C4-2B (cell line): ENCODE data around the gene EFNA5.

Source experiments
- H3K27ac ChIP-seq: fragments of 450-650 bp; 2 replicates; pipeline ENCODE4 v1.5.1; 2017
- ZFX ChIP-seq: fragments of 450-650 bp; IDR thresholded peaks from 2 replicates; pipeline ENCODE4 v1.6.1; 2017
- TF ChIP-seq, protein P1 (sequence below): fragments of 450-650 bp; conservative IDR thresholded peaks from 2 replicates; pipeline ENCODE4 v1.5.1; 2017; ENCODE audit warnings: mild to moderate bottlenecking

EFNA5 gene

DNA sequence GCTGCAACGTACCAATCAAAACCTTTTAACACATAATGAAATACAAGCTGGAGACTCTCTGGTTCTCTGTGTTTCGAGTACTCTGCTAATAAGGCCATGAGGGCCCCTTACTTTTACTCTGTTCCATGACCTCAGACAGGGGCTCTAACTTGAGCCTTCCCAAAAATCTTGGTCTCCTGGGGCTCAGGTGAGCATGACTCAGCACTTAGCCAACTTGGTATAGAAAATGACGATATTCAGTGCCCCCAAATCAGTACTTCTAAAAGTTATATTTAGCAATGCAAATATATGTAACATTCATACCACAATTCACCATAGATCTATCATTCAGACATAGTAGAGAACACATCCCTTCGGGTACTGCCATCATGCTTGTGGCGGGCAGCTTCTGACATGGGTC, 278.9 kb downstream of the EFNA5 start:
- H3K27ac ChIP-seq: no peak overlapping the region; the same call in 1 of the 2 replicates
- TF ChIP-seq, protein P1, sequence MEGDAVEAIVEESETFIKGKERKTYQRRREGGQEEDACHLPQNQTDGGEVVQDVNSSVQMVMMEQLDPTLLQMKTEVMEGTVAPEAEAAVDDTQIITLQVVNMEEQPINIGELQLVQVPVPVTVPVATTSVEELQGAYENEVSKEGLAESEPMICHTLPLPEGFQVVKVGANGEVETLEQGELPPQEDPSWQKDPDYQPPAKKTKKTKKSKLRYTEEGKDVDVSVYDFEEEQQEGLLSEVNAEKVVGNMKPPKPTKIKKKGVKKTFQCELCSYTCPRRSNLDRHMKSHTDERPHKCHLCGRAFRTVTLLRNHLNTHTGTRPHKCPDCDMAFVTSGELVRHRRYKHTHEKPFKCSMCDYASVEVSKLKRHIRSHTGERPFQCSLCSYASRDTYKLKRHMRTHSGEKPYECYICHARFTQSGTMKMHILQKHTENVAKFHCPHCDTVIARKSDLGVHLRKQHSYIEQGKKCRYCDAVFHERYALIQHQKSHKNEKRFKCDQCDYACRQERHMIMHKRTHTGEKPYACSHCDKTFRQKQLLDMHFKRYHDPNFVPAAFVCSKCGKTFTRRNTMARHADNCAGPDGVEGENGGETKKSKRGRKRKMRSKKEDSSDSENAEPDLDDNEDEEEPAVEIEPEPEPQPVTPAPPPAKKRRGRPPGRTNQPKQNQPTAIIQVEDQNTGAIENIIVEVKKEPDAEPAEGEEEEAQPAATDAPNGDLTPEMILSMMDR: no peak
- no peak for TF ChIP-seq ZFX

DNA sequence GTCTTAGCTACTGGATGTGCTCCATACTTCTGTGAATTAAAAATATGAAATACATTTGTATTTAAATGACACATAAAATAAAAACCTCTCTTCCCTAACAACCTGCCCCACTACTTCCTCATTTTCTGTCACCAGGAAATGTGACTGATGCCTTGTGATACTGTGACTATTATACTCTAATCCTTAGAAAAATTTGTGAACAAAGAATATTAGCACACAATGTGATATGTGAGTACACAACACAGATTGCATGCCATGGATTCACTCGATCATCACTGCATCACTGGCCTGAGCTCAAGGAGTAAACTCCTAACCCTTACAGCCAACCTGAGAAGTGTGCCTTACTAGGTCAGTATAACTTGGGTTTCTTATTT, 281.0 kb downstream of the EFNA5 start:
- no peak overlapping the region for H3K27ac ChIP-seq
- no peak for TF ChIP-seq ZFX
- TF ChIP-seq, protein P1: no peak

DNA sequence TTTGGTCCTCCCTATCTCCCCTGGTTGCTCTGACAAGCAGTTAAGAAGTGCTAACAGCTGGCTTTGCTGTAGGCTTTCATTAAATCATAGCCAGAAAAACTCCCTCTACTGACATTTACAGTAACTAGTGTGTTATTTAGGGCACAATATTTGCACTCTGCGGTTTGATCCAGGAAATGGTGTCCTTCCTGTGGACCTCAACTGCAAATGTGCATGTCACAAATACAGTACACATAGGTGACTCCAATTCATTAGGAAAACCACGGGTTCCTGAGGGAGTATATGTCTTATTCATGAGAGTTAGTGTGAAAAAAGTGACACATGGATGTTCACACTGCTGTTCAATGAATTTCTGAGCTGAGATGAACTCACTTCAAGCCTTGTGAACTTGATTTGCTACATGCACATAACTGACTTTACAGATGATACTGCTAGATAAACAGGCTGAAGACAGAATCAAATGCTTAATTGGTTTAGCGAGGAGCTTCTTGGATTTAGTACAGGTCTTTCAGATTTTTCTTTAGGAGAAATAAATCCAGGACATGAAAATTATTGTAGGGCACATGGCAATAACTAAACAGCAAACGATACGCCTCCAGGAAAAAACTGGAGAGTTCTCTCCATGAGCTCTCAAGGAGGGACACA, 281.5 kb downstream of the EFNA5 start:
- no peak overlapping the region for H3K27ac ChIP-seq
- no peak for TF ChIP-seq ZFX
- TF ChIP-seq, protein P1: no peak

DNA sequence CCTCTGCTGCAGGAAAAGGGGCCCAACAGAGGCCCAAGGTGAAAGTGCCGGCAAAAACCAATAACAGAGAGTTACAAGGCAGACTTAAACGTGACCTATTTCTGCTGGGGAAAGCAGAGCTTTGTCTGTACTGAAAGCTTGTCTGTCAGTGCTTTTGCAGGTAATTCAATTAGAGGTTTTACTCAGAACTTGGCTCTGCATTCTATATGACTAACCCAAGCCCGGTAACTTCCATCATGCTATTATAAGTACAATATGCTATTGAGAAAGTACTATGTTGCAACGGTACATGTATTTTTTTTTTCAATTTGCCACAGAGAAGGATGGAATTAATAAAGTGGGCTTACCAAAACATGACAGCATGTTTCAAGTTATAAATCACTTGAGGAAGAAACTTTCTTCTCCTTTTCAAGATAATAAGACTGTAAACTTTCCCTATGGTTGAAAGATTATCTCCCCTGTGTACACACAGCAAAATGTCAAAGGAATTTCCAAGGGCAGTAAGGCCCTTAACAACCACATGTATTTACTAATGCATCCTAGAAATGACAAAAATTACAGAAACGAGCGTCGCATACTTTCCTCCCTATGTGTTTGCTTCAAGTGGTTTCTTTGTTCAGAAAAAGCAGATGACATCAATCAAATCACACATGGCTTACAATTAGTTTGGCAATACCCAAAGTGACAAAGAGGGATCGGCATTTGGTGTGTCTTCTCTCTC, 282.4 kb downstream of the EFNA5 start:
- TF ChIP-seq ZFX: no peak
- TF ChIP-seq, protein P1: no peak
- no peak overlapping the region for H3K27ac ChIP-seq

DNA sequence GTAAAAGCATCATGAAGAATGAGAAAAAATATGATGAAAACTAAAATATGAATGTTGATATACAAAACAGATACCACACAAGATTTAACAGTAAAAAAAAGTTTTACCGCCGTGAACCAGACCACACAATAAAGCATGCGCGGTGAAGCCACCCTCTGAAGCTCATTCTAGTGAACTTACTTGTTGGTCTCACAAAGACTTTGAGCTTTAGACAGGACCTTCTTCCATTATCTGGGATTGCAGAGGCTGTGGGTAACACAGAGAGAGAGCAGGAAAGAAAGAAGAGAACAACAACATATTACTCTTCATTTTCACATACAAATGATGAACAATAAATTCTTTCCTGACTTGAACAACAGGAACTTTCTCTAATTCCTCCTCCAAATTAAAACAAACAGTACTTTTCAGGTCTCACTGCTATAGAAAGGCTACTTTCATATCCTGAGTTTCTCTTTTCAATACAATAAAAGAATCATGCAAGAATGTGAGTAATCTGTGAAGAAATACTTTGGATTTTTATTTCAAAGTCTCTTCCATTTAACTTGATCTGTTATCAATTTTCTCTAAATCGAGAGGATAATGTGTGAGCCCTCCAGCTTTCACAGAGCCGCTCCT, 283.1 kb downstream of the EFNA5 start:
- no peak for TF ChIP-seq ZFX
- TF ChIP-seq, protein P1: no peak
- no peak overlapping the region for H3K27ac ChIP-seq

DNA sequence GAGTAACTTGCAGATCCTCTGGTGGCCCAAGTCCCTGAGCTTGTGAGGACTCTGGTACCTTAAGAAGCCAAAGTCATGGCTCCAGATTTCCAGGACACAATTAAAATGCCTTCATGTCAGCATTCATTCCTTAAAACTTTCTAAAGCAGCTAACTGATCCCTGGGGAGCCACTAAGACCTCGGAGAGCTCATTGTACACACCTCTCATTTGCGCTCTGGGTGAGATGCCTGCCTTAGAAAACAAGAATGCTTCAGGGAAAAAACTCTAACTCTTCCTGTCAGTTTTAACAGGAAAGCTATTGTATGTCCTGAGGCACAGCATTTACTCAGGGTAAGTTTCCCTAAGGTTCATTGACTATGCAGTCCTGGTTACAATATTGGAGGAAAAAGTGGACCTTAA, 285.0 kb downstream of the EFNA5 start:
- TF ChIP-seq ZFX: no peak
- TF ChIP-seq, protein P1: no peak
- no peak overlapping the region for H3K27ac ChIP-seq

DNA sequence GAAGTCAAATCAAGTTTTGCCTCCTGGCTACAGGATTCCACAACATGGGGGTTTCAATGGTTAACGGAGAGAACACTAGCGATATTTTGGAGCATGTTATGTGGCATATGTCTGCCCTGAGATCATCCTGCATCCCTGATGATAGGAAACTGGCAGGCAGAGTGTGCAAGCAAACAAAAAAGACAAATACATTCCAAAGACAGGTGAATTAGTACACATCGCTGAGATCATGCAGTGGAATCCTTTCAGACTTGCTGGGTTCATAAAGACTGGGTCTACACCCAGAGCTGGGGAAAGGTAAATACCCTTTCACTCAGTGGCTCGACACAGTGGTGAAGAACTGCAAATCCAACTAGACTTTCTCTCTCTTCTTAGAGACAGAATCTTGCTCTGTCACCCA, 286.5 kb downstream of the EFNA5 start:
- H3K27ac ChIP-seq: no peak overlapping the region
- TF ChIP-seq, protein P1: no peak
- no peak for TF ChIP-seq ZFX
